C4-2B (cell line): ENCODE measurements around the gene CNFN.

ENCODE experiments used
- ZFX ChIP-seq: fragments of 450-650 bp; IDR thresholded peaks from 2 replicates; pipeline ENCODE4 v1.6.1; 2017
- TF ChIP-seq, protein P1 (sequence below): fragments of 450-650 bp; conservative IDR thresholded peaks from 2 replicates; pipeline ENCODE4 v1.5.1; 2017; ENCODE audit warnings: mild to moderate bottlenecking

DNA sequence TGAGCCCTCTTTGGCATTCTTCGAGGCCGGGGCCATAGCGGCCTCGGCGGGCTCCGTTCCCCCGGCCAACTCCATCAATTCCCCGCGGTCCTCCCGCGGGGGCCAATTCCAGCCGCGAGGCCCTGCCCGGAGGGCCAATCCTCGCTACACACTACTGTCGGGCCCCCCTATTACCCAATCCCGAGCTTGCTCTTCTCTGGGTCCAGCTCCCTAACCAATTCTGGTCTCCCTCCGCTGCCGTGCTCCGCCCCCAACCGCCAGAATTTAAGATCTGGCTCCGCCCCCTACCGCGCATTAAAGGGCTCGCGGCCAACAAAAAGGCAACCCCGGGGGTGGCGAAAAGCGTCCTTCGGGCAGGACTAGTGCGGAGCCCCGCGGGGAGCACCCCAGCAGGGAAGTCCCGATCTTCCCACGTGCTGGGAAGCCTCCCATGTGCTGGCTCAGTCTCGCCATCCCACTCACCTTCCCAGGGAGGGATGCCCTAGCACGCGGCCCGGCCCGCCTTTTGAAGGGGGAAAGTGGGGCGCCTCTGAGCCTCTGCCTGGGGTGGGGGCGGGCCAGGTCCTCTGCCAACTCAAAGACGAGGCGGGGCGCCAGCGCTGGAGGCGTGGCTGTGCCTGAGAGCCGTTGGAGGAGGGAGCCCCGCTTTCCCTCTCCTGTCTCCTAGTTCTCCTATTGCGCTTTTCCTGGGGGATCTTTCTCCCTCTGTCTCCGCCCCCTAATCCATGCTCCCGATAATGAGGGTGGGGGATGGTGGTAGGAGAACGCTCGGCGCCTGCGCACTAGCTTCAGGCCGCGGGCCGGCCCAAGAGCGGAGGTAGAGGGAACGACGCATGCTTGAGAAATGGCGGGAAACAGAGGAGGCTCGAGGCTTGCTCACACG lies 33.6 kb upstream of the CNFN start:
- TF ChIP-seq, protein P1, sequence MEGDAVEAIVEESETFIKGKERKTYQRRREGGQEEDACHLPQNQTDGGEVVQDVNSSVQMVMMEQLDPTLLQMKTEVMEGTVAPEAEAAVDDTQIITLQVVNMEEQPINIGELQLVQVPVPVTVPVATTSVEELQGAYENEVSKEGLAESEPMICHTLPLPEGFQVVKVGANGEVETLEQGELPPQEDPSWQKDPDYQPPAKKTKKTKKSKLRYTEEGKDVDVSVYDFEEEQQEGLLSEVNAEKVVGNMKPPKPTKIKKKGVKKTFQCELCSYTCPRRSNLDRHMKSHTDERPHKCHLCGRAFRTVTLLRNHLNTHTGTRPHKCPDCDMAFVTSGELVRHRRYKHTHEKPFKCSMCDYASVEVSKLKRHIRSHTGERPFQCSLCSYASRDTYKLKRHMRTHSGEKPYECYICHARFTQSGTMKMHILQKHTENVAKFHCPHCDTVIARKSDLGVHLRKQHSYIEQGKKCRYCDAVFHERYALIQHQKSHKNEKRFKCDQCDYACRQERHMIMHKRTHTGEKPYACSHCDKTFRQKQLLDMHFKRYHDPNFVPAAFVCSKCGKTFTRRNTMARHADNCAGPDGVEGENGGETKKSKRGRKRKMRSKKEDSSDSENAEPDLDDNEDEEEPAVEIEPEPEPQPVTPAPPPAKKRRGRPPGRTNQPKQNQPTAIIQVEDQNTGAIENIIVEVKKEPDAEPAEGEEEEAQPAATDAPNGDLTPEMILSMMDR, result no peak
- no peak for TF ChIP-seq ZFX
